Erythroblast (primary cell): ENCODE results near the gene SFMBT1.

Experiments
- GATA1 ChIP-seq: IDR thresholded peaks from 2 replicates; pipeline ENCODE4 v1.6.1; 2011; ENCODE audit warnings: low read depth, mild to moderate bottlenecking, control low read depth, low read length, moderate library complexity
- POLR2A ChIP-seq: IDR thresholded peaks from 2 replicates; pipeline ENCODE4 v1.6.1; 2011; ENCODE audit warnings: mild to moderate bottlenecking, low read length

DNA sequence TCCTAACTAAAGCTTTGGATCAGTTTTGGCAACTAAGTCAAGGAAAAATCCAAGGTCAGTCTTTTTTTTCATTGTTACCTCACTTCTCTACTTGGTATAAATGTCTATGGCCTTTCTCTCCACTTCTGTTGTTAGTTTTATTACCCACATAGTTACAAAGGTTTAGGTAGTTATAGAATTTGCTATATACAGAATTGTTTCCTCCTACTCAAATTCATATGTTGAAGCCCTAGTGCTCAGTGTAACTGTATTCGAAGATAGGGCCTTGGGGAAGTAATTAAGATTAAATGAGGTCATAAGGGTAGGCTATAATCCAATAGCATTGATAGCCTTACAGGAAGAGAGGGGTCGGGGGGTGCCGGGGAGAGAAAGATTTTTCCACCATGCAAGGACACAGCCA lies 128.8 kb downstream of the SFMBT1 start:
- TF ChIP-seq POLR2A (no peak), GATA1 (no peak)
